NCI-H2196 (cell line): Measurements from ENCODE around the gene KCNMA1.
"Not testable (repeated sequence)": the region's sequence is repeated elsewhere in the genome, so short reads cannot be mapped to it uniquely, and the experiment has no call there.

ENCODE experiments used
- DNase-seq: peaks from one replicate; lab custom pipeline; 2025; ENCODE audit not compliant: unreplicated experiment; lab: John Stamatoyannopoulos, UW

Gene KCNMA1

GRCh38 chr10:77637532-77638320, at the start of gene KCNMA1:
TSS of gene KCNMA1 (minus strand) at chr10:77637808.
- no peak for DNase-seq

DNA sequence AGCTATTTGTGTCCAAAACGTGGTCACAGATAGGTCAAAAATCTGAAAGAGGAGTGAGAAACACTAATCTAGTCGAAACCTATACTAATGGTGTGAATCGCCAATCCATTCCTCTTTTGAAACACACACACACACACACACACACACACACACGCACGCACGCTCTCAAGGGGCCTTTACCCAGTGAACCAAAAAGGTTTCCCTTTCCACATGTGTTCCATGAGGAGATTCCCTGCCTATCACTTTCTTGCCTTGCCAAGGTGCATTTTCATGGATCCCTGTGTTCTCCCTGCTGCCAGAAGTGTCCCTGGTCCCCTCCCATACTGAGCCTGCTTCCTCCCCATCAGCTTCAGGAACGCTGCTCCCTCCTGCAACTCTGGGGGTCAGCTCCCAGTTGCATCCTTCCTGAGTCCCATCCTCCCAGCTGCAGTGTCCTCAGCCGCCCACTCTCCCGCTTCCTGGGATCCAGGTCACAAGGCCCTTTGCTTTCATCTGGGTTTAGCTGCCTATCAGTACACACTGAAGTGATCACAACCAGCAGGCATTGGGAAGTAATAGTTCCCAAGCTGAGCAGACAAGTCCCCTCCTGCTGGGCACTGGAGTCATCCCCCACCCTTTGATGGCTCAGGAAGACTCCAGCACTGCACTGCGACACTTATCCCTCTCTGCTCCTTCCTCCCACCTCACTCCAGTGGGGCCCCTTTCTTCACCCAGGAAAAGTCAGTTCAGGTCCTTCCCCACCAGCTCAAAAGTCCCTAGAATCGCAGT, 49.2 kb upstream of the KCNMA1 start:
- DNase-seq: no peak

GRCh38 chr10:77686096-77686495, 48.5 kb upstream of the KCNMA1 start:
- no peak for DNase-seq

DNA sequence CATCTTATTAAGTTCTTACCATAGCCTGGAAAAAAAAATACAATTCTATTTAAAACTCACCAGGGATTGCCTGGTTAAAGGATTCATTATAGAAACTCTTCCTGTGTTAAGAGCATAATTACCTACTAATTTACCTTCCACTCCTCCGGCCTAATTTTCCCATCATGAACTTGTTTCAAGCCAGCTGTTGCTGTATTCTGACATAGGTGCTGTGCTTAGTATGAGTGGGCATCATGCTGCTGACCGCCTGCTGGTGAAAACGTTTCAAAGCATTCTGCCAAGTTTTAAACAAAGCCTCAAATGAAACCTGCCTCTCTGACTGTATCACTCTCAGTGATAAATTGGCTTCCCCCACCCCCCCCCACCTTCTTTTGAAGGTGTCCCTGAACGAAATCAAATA, 47.8 kb upstream of the KCNMA1 start:
- no peak for DNase-seq

- not testable (repeated sequence) for DNase-seq
Observed at GRCh38 chr10:77683088-77683432, 45.5 kb upstream of the KCNMA1 start.

- no peak for DNase-seq
Observed at GRCh38 chr10:77682393-77683087, 44.9 kb upstream of the KCNMA1 start.

- no peak for DNase-seq
Observed at GRCh38 chr10:77681839-77682238, 44.2 kb upstream of the KCNMA1 start.

- DNase-seq: no peak
Observed at GRCh38 chr10:77680811-77681210, 43.2 kb upstream of the KCNMA1 start.

DNA sequence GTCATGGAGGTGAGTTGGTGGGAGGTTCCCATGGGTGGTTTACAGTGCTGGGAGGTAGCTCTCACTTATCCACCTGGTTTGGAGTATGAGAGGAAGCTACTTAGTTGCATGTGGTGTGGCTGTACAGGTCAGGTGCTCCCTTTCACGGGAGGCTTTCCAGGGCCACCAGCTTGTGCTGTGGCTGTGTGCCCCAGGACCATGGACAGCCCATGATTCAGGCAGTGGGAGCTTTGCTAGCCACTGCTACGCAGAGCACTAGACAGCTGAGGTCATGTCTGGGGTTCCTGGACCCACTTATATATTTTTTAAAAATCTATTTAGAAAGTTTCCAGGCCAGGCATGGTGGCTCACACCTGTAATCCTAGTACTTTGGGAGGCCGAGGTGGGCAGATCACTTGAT, 42.5 kb upstream of the KCNMA1 start:
- no peak for DNase-seq

- DNase-seq: no peak
Observed at GRCh38 chr10:77679217-77679616, 41.6 kb upstream of the KCNMA1 start.

GRCh38 chr10:77678146-77678545, 40.5 kb upstream of the KCNMA1 start:
- DNase-seq: no peak

- no peak for DNase-seq
Observed at GRCh38 chr10:77675347-77675746, 37.7 kb upstream of the KCNMA1 start.

- DNase-seq: no peak
Observed at GRCh38 chr10:77673515-77674140, 36.0 kb upstream of the KCNMA1 start.

GRCh38 chr10:77673101-77673500, 35.5 kb upstream of the KCNMA1 start:
- no peak for DNase-seq

DNA sequence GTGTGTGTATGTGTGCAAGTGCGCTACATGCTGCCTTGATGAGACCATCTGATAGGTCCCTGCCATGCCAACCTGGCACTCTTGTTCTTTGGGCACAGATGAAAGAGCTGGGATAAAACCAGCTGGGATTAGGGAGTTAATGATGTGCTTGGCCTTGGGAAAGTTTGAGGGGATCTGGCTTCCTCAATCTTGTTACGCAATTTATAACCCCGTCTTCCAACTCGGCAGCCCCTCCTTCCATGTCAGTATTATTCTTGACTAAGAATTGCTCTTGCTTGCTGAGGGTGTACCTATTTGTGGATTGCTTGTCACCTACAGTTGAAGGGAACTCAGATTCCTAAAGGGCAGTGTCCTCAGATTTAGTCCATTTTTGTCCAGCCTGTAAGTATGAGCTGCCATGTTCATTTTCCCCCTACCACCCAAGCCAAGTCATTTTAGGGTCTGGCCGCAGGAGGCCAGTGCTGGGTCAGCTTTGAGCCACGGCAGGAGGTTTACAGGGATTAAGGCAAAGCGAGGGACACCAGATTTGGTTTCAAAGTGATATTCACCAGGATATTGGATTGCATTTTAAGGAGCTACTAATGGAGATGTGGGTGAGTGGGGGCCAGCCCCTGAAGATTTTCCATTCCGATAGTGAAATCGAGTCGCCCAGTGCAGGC, 34.1 kb upstream of the KCNMA1 start:
- DNase-seq: no peak

DNA sequence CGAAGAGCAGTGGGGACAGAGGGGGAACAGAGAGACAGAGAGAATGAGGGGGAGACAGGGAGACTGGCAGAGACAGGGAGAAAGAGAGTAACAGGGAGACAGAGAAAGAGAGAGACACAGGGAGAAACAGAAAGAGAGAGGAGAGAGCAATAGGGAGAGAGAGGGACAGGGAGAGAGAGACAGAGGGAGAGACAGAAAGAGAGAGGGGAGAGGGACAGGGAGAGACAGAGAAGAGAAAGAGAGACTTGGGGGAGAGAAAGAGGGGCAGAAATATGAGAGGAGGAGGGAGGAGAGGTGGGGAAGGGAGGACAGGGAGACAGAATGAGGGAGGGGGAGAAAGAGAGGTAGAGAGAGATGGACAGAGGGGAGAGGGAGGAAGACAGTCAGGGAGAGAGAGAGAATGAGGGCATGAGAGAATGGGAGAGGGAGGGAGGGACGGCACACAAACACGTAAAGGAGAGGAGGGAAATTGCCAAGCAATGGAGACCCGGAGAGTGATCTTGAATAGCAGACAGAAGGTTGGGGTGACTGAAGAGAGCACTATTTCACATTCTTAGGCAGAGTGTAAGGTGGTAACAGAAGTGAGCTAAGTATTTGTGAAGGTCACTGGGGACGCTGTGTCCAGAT, 33.3 kb upstream of the KCNMA1 start:
- no peak for DNase-seq

DNA sequence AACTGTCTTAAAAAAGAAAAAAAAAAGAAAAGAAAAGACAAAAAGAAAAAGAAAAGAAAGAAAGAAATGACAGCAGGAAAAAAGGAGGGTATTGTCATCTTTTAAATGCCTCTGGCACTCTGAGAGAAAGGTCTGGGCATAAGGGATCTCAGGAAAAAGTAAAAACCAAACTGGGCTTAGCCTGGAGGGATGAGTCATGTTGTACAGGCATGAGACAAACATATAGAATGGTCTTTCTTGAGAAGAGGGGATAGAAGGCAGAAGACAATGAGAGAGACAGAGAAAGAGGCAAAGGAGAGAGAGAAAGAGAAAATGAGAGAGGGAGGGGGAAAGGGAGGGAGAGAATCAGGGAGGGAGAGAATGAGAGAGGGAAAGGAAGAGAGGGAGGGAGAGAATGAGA, 32.3 kb upstream of the KCNMA1 start:
- no peak for DNase-seq

- no peak for DNase-seq
Observed at GRCh38 chr10:77667426-77668324, 30.1 kb upstream of the KCNMA1 start.

DNA sequence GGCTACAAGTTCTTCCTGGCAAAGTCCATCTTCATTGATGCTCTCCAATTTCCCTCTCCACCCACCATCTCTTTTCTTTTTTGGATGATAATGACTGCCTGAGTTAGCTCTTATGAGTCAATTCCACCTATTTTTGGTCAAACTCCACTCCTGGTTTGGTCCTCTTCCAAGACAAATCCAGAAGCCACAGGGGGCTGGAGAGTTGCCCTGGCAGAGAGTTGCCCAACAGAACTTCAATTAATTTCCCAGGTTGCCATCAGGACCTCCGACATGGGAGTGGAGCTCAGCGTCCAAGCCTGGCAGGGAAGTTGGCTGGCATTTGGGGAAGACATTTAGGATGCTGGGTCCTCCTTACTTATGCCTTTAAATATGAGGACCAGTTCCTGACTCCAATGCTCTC, 29.2 kb upstream of the KCNMA1 start:
- DNase-seq: no peak

DNA sequence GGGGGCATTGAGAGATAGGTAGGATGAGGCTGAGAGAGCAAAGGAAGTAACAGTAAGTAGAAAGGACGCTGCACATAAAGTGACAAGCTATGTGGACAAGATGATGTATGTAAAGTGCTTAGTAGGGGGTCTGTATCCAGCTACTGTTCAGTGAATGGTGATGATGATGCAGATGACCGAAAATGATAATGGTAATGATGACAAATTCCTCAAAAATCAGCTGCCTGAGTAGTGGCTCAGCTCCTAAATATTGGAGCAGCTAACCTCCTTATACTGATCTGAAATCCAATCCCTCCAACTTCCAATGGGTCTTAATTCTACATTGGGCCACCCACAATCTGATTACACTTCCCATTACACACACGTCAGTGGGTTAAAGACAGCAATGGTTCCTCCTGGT, 27.1 kb upstream of the KCNMA1 start:
- no peak for DNase-seq
